GM04503 (cell line): ENCODE data around the gene PCDHB16.

Experiments used
- DNase-seq: peaks from one replicate; pipeline ENCODE4 v3.0.0-alpha.2; 2012; ENCODE audit warnings: low read depth

PCDHB16 gene

GRCh38 chr5:141234109-141234667, 52.0 kb downstream of the PCDHB16 start:
- no peak for DNase-seq
